Measurements from ENCODE around the gene TRAIP.
"Not testable (repeated sequence)": the region's sequence is repeated elsewhere in the genome, so short reads cannot be mapped to it uniquely, and the experiment has no call there.

Gene TRAIP, protein sequence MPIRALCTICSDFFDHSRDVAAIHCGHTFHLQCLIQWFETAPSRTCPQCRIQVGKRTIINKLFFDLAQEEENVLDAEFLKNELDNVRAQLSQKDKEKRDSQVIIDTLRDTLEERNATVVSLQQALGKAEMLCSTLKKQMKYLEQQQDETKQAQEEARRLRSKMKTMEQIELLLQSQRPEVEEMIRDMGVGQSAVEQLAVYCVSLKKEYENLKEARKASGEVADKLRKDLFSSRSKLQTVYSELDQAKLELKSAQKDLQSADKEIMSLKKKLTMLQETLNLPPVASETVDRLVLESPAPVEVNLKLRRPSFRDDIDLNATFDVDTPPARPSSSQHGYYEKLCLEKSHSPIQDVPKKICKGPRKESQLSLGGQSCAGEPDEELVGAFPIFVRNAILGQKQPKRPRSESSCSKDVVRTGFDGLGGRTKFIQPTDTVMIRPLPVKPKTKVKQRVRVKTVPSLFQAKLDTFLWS
- total RNA-seq, result 2.3 to 3.7 (median 2.9) reads per million in 4 donors

DNA sequence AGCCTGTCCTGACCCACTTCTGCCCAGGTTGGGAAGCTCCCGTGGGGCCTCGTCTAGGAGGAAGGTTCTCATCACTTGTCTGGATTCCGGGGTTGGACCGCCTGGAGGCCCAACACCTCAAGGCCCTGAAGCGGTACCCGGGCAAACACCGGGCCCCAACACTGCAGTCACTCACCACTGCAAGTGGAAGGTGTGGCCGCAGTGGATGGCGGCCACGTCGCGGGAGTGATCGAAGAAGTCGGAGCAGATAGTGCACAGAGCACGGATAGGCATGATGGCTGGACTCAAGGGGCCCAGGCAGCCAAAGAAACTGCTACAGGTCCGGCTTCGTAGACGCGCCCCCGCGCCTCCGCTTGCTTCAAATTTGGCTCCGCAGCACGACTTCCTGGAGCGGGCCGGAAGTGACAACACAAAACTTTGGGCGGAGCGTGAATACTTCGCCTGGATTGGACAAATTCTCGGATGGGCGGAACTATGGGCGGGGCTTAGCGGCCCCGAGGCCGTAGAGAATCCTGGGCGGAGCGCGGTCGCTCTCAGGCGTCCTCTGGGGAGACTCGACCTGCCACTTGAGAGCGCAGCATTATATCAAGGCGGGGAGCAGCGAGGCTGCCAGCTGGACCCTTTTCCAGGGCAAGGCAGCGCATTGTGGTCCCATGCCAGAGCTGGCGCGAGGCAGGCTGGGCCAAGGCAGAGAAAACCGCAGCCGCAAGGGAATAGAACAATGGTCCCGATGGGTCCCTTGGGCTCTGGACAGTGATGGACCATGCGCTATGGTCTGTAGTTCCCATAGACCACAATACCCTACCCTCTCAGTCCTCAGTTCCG, at the start of gene TRAIP:
Gene TRAIP, minus strand, starts transcription at position 384 of the 825 bp plus-strand sequence. Its CDS starts 111 bp downstream, at position 273.
- DNase-seq, result peak; percentile 83 to 95 (median 92)

DNA sequence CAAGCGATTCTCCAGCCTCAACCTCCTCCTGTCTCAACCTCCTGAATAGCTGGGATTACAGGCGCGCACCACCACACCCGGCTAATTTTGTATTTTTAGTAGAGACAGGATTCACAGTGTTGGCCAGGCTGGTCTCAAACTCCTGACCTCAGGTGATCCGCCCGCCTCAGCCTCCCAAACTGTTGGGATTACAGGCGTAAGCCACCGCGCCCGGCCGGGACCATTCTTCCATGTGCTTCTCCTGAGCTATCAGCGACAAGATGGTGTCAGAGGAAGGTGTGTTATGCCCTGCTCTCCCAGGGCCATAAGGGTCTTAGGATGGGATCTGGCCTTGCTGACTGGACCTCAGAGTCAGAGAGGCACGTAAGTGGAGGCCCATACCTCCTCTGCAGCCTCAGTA, 48.1 kb upstream of the TRAIP start:
- not testable (repeated sequence) for DNase-seq

- peak; percentile 73 to 87 (median 78) for DNase-seq
Measured at GRCh38 chr3:49903451-49904424, 47.4 kb upstream of the TRAIP start, which contains the start of gene MST1R. Gene MST1R, minus strand, starts transcription at chr3:49903873. Its CDS starts 264 bp downstream, at chr3:49903609.

DNA sequence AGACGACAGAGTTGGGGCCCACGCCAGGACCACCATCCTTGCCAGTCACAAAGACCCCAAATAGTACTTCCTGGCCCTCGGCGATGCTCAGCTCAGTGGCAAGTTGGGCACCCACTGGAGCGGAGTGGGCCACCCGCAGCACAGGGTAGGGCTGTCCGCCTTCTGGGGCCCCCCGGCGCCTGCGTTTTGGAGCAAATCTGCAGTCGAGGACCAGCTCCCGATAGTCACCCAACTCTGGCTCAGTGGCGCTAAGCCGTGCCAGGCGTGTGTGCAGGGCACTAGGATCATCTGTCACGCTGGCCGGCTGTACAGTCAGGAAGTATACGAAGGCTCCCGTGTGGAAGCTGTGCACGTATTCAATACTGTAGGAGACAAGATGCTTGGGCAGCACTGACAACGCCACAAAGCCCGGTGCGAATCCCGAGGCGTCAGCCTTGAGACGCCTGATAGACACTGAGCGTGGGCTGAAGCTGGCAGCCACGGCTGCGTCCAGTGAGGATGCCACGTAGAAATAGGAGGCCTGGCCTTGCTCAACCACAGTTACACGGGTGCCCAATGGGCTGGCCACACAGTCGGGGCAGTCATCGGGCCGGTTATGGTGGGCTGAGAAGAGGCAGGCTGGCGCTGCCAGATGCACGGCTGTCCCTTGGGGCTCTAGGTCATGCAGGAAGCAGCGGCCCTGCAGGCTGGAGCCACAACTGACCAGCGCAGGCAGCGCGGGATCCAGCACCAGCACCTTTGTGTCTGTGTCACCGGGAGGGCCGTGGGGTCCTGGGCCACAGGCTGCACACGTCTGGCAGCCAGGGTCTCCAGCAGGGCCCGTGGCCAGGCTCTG, 46.4 kb upstream of the TRAIP start:
- no peak for DNase-seq

- DNase-seq, result no peak
Measured at GRCh38 chr3:49901366-49902339, 45.3 kb upstream of the TRAIP start.

DNA sequence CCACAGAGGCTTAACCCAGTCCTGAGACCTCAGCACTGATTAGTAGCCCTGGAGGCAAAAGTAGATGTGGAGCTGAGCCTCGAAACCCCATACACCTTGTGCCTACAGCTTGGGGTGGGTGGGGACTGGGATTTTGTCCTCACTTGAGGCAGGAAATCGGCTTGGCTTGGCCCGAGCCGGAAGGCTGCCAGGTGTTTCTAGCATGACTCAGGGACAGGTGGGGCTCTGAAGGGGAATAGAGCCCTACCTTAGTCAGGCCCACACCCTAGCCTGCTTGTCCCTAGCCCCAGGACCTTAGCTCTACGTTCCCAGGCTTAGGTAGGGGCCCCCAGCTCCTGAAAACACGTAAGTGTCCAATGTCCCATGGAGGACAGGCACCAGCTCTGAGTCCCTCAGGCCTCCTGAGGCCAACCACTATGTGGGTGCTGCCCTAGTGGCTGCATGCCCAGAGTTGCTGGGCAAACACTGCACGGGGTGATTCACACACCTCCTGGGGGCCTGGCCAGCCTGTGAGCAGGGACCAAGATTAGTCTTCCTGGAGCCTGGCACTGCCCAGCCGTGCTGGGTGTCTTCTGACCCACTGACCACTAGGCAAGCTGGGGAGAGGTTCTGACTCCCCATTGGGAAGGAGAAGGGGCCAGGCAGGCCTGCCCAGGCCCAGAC, 44.3 kb upstream of the TRAIP start:
- DNase-seq, result no peak

DNA sequence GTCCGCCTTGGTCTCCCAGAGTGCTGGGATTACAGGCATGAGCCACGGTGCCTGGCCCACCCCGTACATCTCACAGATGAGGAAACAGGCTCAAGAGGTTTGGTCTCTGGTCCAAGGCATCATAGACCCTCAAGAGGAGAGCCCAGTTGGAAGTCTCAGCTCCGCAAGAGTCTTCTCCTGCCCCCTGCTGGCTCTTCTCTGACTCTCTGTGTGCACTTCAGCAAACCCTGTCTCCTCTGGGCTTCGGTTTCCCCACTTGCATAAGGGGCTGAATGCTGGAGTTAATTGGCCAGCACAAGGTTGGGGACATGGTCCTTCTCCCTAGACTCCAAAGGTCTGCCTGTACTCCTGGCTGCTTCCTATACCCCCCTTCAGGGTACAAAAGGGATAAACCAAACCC, 43.5 kb upstream of the TRAIP start:
- DNase-seq, result no peak

- no peak for DNase-seq
Measured at GRCh38 chr3:49898991-49899390, 42.6 kb upstream of the TRAIP start.

DNA sequence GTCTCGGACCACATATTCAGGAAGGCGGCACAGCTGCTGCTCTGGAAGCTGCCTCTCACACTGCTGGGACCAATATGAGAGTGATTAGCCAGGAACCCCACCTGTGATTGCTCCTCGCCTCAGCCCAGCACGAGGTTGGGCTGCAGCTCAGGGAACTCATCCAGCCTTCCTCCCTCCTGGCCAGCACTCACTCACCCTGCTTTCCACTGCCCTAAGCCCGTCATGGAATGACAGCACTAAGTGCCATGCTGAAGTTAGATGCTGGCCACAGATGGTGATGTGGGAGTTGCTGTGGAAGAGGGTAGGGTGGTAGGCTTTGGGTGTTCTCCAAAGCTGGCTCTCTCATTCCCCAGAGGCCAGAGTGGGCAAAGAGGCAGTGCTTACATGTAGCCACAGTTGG, 40.0 kb upstream of the TRAIP start:
- DNase-seq, result no peak

GRCh38 chr3:49895791-49896190, 39.4 kb upstream of the TRAIP start:
- DNase-seq, result no peak

- DNase-seq, result no peak
Measured at GRCh38 chr3:49889296-49889695, 32.9 kb upstream of the TRAIP start.

GRCh38 chr3:49886922-49887265, 30.5 kb upstream of the TRAIP start:
- DNase-seq, result no peak

GRCh38 chr3:49883998-49884397, 27.6 kb upstream of the TRAIP start:
- no peak for DNase-seq

DNA sequence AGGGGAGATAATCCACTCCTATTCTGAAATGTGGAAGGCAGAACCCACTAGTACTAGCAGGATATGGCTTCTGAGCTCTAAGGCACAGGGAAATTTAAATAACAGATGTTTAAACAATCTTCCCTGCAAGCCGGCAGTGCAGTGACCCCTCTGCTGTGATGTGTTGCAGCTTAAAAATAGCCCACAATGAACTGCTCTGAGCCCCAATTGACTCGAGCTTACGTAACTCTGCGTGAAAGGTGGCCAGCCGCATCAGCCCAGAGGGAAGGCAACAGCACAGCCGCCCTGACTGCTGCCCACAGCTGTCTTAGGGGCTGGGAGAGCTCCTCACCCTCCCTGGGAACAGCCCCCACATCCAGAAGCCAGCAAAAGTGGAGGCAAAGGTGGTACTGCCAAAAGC, 25.8 kb upstream of the TRAIP start:
- no peak for DNase-seq

GRCh38 chr3:49880581-49881315, 24.4 kb upstream of the TRAIP start:
- no peak for DNase-seq

DNA sequence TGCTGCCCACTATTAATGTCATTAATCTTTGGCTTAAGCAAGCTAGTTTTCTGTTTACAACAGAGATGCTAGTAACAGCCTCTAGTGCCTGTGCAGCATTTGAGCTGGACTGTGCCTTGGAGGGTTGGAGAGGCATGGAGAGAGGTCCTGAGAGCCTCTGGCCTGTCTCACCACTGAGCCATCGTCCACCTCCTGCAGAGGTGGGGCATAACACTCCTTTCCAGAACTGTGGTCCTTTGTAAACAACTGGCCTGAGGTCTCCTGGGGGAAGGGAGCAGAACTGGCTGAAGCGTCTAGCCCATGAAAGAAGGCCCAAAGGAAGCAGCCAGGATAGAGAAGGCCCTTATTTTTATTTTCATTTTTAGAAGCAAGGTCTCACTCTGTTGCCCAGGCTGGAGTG, 23.4 kb upstream of the TRAIP start:
- no peak for DNase-seq

DNA sequence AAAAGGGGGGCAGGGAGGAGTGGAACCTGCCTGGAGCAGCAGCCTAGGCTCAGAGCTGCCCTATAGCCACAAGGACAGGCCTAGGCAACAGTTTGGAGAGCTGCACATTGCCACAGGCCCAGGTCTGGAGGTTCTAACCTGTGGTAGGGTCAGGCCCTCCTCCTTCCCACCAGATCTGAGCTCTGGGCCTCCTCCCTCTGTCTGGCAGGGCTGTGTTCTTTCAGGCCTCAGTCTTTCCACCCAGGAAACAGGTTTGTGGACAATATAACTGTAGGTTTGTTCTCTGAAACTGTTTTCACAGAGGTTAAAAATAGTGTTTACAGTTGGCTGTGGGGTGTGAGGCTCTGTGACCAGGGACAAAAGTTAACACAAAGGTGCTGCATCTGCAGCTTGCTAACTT, 22.3 kb upstream of the TRAIP start:
- no peak for DNase-seq

- DNase-seq, result no peak
Measured at GRCh38 chr3:49877716-49878115, 21.4 kb upstream of the TRAIP start.

DNA sequence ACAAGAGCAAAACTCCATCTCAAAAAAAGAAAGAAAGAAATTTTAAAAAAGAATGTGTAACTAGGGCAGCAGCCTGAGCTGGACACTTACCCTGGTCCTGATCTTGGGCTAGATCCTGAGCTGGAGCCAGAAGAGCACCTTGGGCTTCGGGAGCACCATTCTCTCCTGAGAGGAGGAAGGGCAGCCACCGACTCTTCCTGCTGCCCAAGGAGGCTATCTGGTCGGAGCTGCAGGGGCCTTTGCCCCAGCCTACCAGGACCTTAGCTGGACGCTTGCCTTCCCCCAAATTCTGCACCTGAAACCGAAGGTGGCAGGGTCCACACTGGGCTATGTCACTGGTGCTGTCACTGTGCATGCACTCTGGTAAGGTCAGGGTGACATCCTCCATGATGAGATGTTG, 20.2 kb upstream of the TRAIP start:
- no peak for DNase-seq
